ENCODE measurements around the gene RNFT2.
"Not testable (repeated sequence)": the region's sequence is repeated elsewhere in the genome, so short reads cannot be mapped to it uniquely, and the experiment has no call there.

The RNFT2 gene

GRCh38 chr12:116812238-116812637 lies 74.1 kb downstream of the RNFT2 start:
- no peaks in the 10 kb centered on the region for H3K36me3 ChIP-seq

GRCh38 chr12:116813271-116814041 lies 75.3 kb downstream of the RNFT2 start:
- TF ChIP-seq CTCF (IDR thresholded peaks at IDR 0.05) = no peak

More at GRCh38 chr12:116812238-116812637, 74.1 kb downstream of the RNFT2 start:
- no peak for TF ChIP-seq CTCF (IDR thresholded peaks at IDR 0.05)
- no peak overlapping the region for H3K27ac ChIP-seq
- H3K9me3 ChIP-seq = no peaks in the 10 kb centered on the region
- no peaks in the 10 kb centered on the region for H3K4me1 ChIP-seq (ENCODE audit: control insufficient read depth in 1 of 2, insufficient read depth in 1 of 2, low read depth in 1 of 2, low read length in 1 of 2)
- H3K27me3 ChIP-seq = peaks cover 3% of the 10 kb centered on the region
- no peak overlapping the region for H3K4me3 ChIP-seq (ENCODE audit: low read depth in 1 of 2, low read length in 1 of 2)

GRCh38 chr12:116814766-116815165 lies 76.7 kb downstream of the RNFT2 start:
- H3K36me3 ChIP-seq; H3K4me3 ChIP-seq (ENCODE audit: low read depth in 1 of 2, low read length in 1 of 2); H3K27ac ChIP-seq; H3K9me3 ChIP-seq: not testable (repeated sequence)
- peaks cover 11 to 15% of the 10 kb centered on the region in 2 experiments for H3K4me1 ChIP-seq (ENCODE audit: control insufficient read depth in 1 of 2, insufficient read depth in 1 of 2, low read depth in 1 of 2, low read length in 1 of 2)
- H3K27me3 ChIP-seq = peaks cover 11% of the 10 kb centered on the region

More at GRCh38 chr12:116813271-116814041, 75.3 kb downstream of the RNFT2 start:
- Histone ChIP-seq H3K4me3 (ENCODE audit: low read depth in 1 of 2, low read length in 1 of 2) (no peak overlapping the region), H3K27ac (no peak overlapping the region), H3K27me3 (peaks cover 11% of the 10 kb centered on the region), H3K4me1 (ENCODE audit: control insufficient read depth in 1 of 2, insufficient read depth in 1 of 2, low read depth in 1 of 2, low read length in 1 of 2) (peaks cover 4 to 6% of the 10 kb centered on the region in 2 experiments), H3K36me3 (no peaks in the 10 kb centered on the region), H3K9me3 (no peaks in the 10 kb centered on the region)

- TF ChIP-seq CTCF (IDR thresholded peaks at IDR 0.05) = no peak
- Histone ChIP-seq H3K4me1 (ENCODE audit: control insufficient read depth in 1 of 2, insufficient read depth in 1 of 2, low read depth in 1 of 2, low read length in 1 of 2) (peaks cover 11 to 15% of the 10 kb centered on the region in 2 experiments), H3K4me3 (ENCODE audit: low read depth in 1 of 2, low read length in 1 of 2) (peak overlapping the region; percentile 79 to 91), H3K9me3 (no peaks in the 10 kb centered on the region), H3K27me3 (peaks cover 34% of the 10 kb centered on the region), H3K27ac (peak overlapping the region; percentile 78), H3K36me3 (no peaks in the 10 kb centered on the region)
Measured at GRCh38 chr12:116818341-116818856, 80.3 kb downstream of the RNFT2 start.

GRCh38 chr12:116818948-116819832 lies 81.1 kb downstream of the RNFT2 start:
- TF ChIP-seq CTCF (IDR thresholded peaks at IDR 0.05) = no peak

More at GRCh38 chr12:116818948-116819832, 81.1 kb downstream of the RNFT2 start:
- Histone ChIP-seq H3K27me3 (peaks cover 34% of the 10 kb centered on the region), H3K27ac (peak overlapping the region; percentile 78), H3K9me3 (no peaks in the 10 kb centered on the region), H3K4me3 (ENCODE audit: low read depth in 1 of 2, low read length in 1 of 2) (peak overlapping the region; percentile 79 to 91), H3K36me3 (no peaks in the 10 kb centered on the region), H3K4me1 (ENCODE audit: control insufficient read depth in 1 of 2, insufficient read depth in 1 of 2, low read depth in 1 of 2, low read length in 1 of 2) (peaks cover 11 to 15% of the 10 kb centered on the region in 2 experiments)
